Ishikawa (cell line): ENCODE data around the gene STRADA.

Experiments
- CEBPB ChIP-seq: IDR thresholded peaks from 2 replicates; pipeline ENCODE4 v1.6.1; 2012
- CREB1 ChIP-seq: IDR thresholded peaks from 2 replicates; pipeline ENCODE4 v1.6.1; 2012; ENCODE audit warnings: low read depth
- EGR1 ChIP-seq: IDR thresholded peaks from 2 replicates; pipeline ENCODE4 v1.6.1; 2012
- EP300 ChIP-seq: IDR thresholded peaks from 2 replicates; pipeline ENCODE4 v1.6.1; 2012; ENCODE audit warnings: borderline replicate concordance
- FOXM1 ChIP-seq: IDR thresholded peaks from 2 replicates; pipeline ENCODE4 v1.6.1; 2012; ENCODE audit warnings: low read depth, borderline replicate concordance
- NFIC ChIP-seq: IDR thresholded peaks from 2 replicates; pipeline ENCODE4 v1.6.1; 2012
- RAD21 ChIP-seq: IDR thresholded peaks from 2 replicates; pipeline ENCODE4 v1.6.1; 2012; ENCODE audit warnings: low read depth
- TAF1 ChIP-seq: IDR thresholded peaks from 2 replicates; pipeline ENCODE4 v1.6.1; 2012; ENCODE audit warnings: low read depth, mild to moderate bottlenecking
- TCF12 ChIP-seq: IDR thresholded peaks from 2 replicates; pipeline ENCODE4 v1.6.1; 2012; ENCODE audit warnings: low read depth
- TEAD4 ChIP-seq: IDR thresholded peaks from 2 replicates; pipeline ENCODE4 v1.6.1; 2012
- USF1 ChIP-seq: IDR thresholded peaks from 2 replicates; pipeline ENCODE4 v1.6.1; 2012
- YY1 ChIP-seq: IDR thresholded peaks from 2 replicates; pipeline ENCODE4 v1.6.1; 2012; ENCODE audit warnings: low read depth
- ZBTB7A ChIP-seq: IDR thresholded peaks from 2 replicates; pipeline ENCODE4 v1.6.1; 2012; ENCODE audit warnings: low read depth
- TF ChIP-seq, protein P1 (sequence below): IDR thresholded peaks from 2 replicates; pipeline ENCODE4 v1.6.1; 2012
- TF ChIP-seq, protein P2 (sequence below): IDR thresholded peaks from 2 replicates; pipeline ENCODE4 v1.6.1; 2012; ENCODE audit warnings: low read depth, mild to moderate bottlenecking

STRADA gene

GRCh38 chr17:63766754-63767153 is 25.2 kb upstream of the STRADA start:
- TF ChIP-seq NFIC = no peak
- no peak for TF ChIP-seq CEBPB
- no peak for TF ChIP-seq TCF12
- TF ChIP-seq FOXM1 = no peak
- no peak for TF ChIP-seq YY1
- TF ChIP-seq EGR1 = no peak
- TF ChIP-seq USF1 = no peak
- TF ChIP-seq, protein P1, sequence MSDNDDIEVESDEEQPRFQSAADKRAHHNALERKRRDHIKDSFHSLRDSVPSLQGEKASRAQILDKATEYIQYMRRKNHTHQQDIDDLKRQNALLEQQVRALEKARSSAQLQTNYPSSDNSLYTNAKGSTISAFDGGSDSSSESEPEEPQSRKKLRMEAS = no peak
- no peak for TF ChIP-seq RAD21
- TF ChIP-seq, protein P2, sequence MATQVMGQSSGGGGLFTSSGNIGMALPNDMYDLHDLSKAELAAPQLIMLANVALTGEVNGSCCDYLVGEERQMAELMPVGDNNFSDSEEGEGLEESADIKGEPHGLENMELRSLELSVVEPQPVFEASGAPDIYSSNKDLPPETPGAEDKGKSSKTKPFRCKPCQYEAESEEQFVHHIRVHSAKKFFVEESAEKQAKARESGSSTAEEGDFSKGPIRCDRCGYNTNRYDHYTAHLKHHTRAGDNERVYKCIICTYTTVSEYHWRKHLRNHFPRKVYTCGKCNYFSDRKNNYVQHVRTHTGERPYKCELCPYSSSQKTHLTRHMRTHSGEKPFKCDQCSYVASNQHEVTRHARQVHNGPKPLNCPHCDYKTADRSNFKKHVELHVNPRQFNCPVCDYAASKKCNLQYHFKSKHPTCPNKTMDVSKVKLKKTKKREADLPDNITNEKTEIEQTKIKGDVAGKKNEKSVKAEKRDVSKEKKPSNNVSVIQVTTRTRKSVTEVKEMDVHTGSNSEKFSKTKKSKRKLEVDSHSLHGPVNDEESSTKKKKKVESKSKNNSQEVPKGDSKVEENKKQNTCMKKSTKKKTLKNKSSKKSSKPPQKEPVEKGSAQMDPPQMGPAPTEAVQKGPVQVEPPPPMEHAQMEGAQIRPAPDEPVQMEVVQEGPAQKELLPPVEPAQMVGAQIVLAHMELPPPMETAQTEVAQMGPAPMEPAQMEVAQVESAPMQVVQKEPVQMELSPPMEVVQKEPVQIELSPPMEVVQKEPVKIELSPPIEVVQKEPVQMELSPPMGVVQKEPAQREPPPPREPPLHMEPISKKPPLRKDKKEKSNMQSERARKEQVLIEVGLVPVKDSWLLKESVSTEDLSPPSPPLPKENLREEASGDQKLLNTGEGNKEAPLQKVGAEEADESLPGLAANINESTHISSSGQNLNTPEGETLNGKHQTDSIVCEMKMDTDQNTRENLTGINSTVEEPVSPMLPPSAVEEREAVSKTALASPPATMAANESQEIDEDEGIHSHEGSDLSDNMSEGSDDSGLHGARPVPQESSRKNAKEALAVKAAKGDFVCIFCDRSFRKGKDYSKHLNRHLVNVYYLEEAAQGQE = no peak
- no peak for TF ChIP-seq TAF1
- TF ChIP-seq CREB1 = no peak
- no peak for TF ChIP-seq EP300
- TF ChIP-seq TEAD4 = no peak

DNA sequence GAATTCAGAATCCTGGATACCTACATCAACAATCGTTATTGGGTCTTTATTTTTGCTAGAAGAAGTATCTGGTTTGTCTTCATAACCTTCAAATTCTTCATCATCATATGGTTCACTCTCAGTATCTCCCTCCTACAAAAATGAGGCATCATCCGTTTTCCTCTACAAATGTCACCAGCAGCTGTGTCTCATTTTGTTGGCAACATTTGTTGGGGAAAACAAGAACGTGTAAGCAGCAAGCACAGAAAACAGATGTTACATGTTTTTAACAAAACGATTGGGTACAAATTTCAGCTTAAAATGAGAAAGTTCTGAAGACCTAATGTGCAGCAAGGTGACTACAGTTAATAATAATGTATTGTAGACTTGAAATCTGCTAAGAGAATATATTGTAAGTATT is 23.1 kb upstream of the STRADA start:
- TF ChIP-seq CEBPB (no peak), CREB1 (no peak), USF1 (no peak)

GRCh38 chr17:63762161-63763078 is 20.8 kb upstream of the STRADA start:
- TF ChIP-seq CEBPB (no peak), ZBTB7A (no peak), TCF12 (no peak), EP300 (no peak), NFIC (no peak), YY1 (no peak), USF1 (no peak), RAD21 (no peak), CREB1 (no peak), TAF1 (no peak), TEAD4 (no peak), EGR1 (no peak), FOXM1 (no peak)
- TF ChIP-seq, protein P1 = no peak
- TF ChIP-seq, protein P2 = no peak

DNA sequence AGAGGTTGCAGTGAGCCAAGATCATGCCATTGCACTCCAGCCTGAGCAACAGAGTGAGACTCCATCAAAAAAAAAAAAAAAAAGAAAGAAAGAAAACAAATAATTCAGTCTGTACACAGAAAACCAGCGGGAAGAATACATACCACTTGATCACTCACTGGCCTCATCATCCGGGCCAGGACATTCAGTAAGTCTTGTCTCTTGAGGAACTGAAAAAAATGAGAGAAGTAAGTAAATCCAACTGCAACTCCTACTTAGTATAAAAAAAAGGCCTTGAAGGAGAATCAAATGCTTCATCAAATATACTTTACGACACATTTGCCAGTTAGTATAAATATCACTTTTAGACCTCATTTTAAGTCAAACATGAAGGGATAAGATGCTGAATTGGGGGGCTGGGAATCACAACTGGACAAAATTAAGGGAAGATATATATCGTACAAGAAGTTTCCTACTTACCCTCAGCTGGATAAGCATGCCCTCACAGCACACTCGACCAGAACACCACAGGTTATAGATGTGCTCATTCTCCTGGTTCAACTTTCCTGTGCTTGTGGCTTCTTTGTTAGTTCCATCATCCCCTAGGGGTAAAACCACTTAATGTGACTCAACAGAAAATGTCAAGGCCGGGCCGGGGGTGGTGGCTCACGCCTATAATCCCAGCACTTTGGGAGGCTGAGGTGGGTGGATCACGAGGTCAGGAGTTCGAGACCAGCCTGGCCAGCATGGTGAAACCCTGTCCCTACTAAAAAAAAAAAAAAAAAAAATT is 19.4 kb upstream of the STRADA start:
- TF ChIP-seq, protein P2 = no peak
